Hematopoietic multipotent progenitor cell treated with erythropoietin and hydrocortisone succinate and interleukin-3 and kit ligand, for 4 days (in vitro differentiated cells): ENCODE data around the gene SCGB3A1.

Experiments used
- DNase-seq: peaks from one replicate; pipeline ENCODE4 v3.0.0-alpha.2; 2015

The SCGB3A1 gene

DNA sequence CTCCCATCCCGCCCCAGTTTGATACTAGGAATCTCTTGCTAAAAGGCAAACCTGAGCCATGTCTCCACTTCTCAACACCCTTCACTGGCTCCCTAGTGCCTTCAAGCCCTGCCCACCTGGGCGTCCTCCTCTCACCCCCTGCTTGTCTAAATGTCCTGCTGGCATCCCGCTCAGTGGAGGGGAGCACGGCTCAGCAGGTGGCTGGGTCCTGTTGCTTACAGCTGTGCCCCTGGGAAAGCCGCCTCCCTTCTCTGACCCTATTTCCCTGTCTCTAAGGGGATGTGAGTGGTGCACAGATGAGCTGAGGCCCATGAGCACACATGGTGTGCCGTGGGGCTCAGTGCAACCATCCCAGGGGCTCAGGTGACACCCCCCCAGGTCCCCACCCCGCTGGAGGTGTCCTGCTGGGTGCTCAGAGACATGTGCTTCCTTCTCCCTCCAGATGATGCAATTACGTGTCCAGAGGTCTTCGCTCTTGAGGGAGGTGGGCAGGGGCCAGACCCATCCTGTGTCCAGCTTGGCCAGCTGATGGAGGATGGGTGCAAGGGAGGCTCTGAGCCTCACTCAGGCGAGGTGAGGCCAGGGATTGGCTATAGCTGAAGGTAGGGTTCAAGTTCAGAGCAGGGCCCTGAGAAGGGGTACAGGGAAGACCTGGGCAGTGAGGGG, 34.0 kb upstream of the SCGB3A1 start:
- DNase-seq = no peak

GRCh38 chr5:180624587-180624986, 33.3 kb upstream of the SCGB3A1 start:
- peak; percentile 13 for DNase-seq

DNA sequence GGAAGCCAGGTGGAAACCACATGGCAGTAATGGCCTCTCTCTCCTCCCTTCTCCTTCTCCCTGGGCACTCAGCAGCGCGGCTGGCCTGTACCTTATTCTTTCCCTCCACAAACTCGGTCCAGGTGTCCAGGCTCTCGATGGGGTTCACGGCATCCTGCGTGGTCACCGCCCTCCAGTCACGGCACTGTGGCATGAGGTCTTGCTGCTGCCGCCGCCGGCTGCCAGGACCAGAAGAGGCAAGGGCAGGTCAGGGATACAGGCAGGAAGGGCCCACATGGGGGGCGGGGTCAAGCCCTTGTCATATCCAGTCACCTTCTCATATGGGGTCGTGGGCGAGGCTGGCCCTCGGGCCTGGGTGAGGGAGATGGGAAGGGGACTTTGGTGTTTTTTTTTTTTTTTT, 32.5 kb upstream of the SCGB3A1 start:
- no peak for DNase-seq

DNA sequence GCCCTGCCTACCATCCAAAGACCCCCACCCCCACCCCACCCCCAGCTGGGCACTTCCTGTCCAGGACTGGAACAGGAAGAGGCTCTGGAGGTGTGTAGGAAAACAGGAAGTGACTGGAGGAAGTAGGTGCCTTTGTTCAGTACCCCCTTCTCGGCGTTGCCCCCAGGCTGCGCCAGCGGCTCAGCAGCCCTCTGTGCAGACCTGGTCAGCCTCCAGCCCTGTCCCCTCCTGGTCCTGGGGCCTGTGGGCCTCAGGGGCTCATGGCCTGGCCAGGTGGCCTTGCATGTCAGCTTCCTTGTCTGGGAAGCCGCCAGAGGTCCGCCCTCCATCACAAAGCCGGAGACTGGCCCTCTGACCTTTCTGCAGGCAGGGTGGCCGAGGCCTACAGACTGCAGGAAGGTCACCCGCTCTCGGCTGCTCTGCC, 32.1 kb upstream of the SCGB3A1 start:
- no peak for DNase-seq

GRCh38 chr5:180622910-180623309, 31.6 kb upstream of the SCGB3A1 start:
- no peak for DNase-seq

- DNase-seq = no peak
Measured at GRCh38 chr5:180621311-180621710, 30.0 kb upstream of the SCGB3A1 start.

DNA sequence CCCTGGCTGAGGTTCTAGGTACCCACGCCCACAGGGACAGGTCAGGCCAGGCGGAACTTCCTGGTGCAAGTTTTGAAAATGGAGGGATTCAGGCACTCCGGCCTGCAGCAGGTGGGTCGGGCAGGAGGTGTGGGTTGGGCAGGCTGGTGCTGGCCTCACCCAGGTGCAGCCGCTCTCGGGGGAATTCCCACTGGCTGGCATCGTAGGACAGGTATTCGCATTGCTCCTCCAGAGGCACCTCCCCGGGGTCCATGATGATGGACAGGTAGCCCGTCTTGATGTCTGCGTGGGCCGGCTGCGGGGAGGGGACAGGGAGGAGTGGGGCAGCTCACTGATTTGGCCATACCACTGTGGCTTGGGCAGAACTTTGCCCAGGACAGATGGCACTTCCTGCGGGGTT, 28.7 kb upstream of the SCGB3A1 start:
- no peak for DNase-seq

DNA sequence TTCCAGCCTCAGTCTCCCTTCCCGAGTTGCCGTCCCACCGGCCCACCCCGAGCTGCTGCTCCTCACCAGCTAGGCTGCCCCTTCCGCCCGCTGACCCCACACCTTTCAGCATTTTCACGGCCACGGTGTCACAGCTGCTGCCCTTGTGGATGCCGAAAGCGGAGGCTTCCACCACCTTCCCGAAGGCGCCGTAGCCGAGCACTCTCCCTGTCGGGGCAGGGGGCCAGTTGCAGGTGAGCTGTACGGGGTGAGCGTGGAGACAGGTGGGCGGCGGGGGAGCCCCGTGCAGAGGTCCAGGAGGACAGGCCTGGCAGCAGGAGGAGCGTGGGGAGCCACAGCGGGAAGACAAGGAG, 28.2 kb upstream of the SCGB3A1 start:
- no peak for DNase-seq

GRCh38 chr5:180618829-180619562, 27.7 kb upstream of the SCGB3A1 start:
- peak; percentile 75 for DNase-seq

GRCh38 chr5:180618487-180618828, 27.2 kb upstream of the SCGB3A1 start:
- DNase-seq = peak; percentile 11

DNA sequence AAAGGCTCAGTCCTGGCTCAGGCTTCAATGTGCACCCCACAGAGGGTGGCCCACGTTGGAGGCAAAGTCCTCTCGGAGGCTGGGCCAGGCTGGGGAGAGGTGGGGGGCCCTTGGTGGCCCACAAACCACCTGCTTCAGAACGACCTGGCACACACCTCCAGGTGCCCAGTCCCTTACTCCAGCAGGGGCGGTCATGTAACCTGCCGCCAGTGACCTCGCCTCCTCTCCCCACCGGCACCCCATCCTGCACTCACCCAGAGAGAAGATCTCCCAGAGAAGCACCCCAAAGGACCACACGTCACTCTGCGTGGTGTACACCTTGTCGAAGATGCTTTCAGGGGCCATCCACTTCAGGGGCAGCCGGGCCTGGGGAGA, 22.5 kb upstream of the SCGB3A1 start:
- DNase-seq = no peak

DNA sequence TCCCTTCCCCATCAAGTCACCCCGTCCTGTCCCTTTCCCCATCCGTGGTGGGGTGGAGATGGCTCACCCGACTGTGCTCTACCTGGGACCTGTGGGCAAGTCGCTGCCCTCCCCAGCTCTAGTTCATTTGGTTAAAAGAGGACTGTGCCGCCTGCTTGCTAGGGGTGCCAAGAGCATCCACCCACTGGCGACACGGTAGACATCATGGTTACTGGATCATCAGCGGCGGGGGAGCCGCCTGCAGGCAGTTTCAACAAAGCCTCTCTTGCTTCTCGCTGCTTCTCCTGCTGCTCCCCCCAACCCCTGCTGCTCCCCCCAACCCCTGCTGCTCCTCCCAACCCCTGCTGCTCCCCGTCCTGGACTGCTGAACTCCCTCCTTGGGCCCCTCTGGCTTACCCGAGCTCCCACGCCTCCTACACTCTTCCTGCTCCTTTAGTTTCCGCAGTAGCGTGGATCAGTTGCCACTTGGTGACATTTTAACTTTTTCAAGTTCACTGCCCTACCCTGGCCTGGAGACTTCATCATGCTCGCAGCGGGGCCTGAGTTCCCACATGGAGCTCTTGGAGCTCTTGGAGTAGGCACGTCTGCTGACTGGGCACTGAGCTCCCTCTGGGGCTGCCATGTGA, 22.0 kb upstream of the SCGB3A1 start:
- no peak for DNase-seq

DNA sequence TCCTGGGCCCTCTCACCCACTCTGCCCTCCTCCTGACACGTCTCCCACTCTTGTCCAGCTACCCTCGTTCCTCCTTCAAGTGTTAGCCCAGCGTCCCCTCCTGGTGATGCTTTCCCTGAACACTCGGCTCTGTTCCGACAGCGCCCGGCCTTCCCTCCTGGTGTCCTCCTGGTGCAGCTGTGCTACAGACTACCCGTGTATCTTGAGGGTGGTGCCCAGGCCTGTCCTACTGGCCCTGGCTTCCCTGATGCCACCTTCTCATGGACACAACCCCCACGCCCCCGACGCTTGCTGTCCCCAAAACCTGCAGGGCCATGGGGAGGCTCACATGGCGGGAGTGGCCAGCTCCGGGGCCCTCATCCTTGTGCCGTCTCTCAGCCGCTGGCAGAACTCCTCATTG, 21.4 kb upstream of the SCGB3A1 start:
- no peak for DNase-seq

DNA sequence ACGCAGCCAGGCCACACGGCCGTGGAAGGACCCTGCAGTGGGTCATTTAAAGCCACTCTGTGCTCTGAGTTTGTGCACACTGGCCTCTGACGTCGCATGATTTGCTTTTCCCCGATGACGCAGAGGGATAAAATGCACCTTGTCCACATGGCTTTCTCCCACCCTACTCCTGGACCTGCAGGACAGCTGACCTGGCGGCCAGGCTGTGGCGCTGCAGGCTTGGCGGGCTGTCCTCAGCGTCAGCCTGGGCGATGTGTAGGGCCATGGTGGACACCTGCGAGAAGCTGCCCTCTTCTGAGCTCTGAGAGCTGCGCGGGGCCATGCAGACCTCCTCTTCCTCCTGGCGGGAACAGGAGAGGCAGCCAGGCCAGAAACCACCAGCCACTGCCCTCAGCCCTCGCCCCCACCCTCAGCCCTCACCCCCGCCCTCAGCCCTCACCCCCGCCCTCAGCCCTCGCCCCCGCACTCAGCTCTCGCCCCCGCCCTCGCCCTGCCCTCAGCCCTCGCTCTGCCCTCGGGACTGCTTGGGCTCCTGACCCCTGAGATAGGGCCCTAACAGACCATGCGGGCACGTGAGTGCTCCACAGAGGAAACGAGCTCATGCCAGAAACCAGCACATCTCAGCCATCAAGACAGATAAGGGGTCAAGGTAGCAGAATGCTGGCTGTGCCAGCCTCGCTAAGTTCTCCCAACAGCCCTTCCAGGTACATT, 20.0 kb upstream of the SCGB3A1 start:
- peak; percentile 42 for DNase-seq

GRCh38 chr5:180609817-180610550, 18.7 kb upstream of the SCGB3A1 start:
- no peak for DNase-seq

DNA sequence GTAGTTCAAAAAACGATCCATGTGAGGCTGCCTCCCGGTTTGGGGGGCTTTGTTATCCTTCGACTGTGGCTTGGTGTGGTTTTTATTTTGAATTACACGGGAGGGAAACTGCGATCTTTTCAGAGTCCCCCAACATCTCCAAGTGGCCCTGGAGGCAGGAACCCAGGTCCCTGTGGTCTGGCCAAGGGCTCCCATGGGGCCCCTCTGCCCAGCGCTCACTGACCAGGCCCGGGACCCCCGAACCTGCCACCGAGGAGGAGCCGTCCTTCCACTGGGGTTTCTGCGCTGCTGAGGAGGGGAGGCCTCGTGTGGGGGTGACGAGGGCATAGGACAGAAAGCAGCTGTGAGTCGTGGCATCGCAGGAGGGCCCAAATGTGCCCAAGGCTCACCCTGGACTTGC, 18.1 kb upstream of the SCGB3A1 start:
- DNase-seq = no peak

DNA sequence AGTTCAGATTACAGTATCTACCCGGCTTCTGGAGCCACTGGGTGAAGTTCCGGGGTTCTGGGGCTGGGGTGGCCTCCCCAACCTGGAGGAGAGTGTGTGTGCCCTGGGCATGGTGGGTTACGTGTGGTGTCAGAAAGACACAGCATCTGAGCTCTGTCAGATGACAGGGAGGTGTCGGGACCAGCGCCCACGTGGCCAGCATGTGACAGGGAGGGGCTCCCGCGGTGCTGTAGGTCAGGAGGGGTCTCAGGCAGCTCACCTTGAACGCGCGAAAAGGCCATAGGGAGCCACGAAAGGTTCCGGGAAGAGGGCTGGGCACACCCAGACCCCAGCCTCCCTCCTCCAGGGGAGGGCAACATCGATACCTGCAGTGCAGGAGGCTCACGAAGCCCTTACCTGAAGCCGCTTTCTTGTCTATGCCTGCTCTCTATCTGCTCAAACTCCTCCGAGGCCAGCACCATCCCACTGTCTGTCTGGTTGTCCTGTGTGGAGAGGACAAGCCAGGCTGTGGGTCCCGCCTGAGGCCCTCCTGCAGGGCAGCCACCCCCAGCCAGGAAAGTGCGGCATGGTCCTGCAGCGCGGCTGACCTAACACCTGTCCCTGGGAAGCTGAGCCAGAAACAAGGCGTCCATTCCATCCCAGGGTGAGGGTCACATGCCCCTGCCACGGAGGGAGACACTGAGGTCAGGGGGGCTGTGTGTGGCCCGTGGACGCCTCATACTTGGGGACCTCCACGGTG, 17.4 kb upstream of the SCGB3A1 start:
- no peak for DNase-seq

GRCh38 chr5:180607861-180608571, 16.7 kb upstream of the SCGB3A1 start:
- no peak for DNase-seq

DNA sequence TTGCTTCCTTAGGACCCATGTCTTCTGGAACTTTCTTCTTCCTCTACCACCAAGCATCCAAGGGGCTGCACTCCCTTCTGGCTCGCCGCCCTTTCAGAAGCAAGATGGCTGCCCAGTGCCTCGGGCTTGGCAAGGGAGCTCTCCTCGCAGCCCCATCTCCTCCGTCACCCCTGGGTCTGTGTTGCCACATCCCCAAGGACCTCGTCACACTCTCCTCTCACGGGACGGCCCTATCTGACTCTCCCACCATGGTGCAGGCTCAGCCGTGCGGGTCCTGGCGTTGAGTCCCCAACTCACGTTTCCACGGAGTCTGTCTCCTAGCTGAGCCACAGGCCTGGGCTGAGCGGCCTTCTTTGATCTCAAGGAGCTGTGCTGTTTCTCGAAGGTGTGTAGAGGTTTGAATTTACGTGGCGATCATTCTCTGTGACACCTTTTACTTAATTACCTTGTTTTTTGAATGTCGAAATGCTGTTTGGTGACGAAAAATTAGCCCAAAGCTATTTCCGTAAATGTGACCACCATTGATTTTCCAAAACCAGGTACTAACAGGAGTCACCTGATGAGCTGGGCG, 15.0 kb upstream of the SCGB3A1 start:
- DNase-seq = no peak

DNA sequence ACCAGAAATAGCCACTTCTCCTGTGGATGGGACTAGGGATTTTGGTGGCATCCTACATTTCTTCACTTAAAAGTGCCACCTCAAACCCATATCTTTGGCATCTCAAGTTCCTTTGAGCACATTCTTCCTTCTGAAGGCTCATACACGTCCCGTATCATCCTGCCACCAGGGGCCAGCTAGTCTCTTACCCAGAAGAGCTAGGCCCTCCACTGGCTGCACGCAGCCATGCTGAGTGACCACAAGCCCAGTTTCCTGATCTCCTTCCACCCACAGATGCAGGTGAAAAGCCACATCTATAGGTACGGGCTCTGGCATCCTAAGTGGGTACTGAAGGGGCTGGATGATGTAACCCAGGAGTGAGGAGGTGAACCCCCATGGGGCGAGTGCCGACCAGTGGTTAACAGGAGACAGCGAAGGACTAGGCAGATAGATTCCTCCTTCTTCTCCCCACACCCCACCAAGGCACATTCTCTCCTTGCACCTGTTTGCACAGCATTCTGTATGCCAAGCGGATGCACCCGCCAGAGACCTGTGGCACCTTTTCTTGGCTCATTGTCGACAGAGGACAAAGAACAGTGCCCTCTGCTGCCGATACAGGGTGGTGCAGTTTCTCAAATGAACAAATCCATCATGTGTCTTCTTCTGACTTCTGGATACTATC, 14.4 kb upstream of the SCGB3A1 start:
- DNase-seq = peak; percentile 81

DNA sequence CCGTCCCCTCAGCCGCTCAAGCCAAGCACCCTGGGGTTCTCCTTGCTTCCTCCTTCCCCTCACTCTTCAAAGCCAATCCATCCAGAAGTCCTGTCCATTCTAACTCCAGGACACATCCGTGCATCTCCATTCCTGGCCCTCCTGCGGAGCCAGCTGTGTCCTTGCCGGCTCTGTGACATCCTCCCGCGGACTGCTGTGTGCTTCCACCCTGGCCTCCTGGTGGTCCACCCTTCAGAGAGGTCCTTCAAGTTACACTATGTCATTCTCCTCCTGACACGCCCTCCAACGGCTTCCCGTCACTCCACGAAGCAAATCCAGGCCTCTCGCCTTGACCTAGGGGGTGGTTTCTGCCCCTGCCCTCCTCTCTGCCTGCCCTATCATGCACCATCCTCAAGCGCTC, 13.0 kb upstream of the SCGB3A1 start:
- no peak for DNase-seq
